IPS-18c (cell line): ENCODE results near the gene OASL.
"Not testable (repeated sequence)": the region's sequence is repeated elsewhere in the genome, so short reads cannot be mapped to it uniquely, and the experiment has no call there.

ENCODE experiments used
- H3K4me3 ChIP-seq: 2 replicates; pipeline ENCODE4 v1.7.0; 2013; ENCODE audit warnings: low read depth, mild to moderate bottlenecking, low read length, moderate library complexity; ENCODE audit not compliant: insufficient read depth
- H3K9me3 ChIP-seq: one replicate; pipeline ENCODE4 v1.6.1; 2013; ENCODE audit warnings: mild to moderate bottlenecking, low read length, moderate library complexity; ENCODE audit not compliant: control insufficient read depth, insufficient read depth

The OASL gene

DNA sequence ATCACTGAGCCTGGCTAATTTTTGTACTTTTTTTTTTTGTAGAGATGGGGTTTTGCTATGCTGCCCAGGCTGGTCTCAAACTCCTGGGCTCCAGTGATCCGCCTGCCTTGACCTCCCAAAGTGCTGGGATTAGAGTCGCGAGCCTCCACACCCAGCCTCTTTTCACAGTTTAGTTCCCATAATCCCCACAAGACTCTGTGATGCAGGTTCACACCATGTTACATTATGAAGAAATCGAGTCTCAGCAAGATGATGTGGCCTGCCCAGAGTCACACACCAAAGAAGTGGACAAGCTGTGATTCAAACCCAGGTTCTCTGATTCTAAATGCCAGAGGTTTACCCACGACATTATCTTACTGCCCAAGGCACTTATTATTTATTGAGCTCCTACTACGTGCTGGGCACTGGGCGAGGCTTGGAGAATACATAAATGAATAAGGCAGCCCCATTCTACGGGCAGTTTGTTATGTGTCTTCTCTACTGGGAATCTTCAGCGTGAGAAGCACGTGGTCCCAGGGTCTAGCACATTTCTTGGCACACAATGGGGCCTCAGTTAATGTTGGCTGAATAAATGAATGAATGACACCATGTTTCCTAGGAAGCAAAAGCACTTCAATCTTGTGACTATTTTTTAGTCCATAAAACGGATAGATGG, 23.5 kb upstream of the OASL start:
- H3K4me3 ChIP-seq = no peak overlapping the region
- H3K9me3 ChIP-seq = peaks cover 2% of the 10 kb centered on the region

DNA sequence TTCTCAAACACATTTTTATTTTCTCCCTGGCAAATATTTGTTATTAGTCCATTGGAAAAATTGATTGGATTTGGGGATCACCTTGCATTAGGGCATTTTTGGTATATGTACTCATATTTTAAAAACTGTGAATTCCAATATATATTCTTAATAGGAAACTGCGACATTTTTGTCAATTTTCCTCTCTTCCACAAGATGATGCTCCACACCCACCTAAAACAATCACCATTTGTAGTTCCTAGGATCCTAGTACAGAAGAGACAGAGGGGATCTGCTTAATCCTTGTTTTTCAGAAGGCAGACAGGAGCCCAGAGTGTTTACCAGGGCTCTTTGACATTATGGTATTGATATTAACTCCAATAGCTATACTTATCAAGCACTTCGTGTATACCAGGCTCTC, 22.8 kb upstream of the OASL start:
- Histone ChIP-seq H3K9me3 (peaks cover 2% of the 10 kb centered on the region), H3K4me3 (no peak overlapping the region)

DNA sequence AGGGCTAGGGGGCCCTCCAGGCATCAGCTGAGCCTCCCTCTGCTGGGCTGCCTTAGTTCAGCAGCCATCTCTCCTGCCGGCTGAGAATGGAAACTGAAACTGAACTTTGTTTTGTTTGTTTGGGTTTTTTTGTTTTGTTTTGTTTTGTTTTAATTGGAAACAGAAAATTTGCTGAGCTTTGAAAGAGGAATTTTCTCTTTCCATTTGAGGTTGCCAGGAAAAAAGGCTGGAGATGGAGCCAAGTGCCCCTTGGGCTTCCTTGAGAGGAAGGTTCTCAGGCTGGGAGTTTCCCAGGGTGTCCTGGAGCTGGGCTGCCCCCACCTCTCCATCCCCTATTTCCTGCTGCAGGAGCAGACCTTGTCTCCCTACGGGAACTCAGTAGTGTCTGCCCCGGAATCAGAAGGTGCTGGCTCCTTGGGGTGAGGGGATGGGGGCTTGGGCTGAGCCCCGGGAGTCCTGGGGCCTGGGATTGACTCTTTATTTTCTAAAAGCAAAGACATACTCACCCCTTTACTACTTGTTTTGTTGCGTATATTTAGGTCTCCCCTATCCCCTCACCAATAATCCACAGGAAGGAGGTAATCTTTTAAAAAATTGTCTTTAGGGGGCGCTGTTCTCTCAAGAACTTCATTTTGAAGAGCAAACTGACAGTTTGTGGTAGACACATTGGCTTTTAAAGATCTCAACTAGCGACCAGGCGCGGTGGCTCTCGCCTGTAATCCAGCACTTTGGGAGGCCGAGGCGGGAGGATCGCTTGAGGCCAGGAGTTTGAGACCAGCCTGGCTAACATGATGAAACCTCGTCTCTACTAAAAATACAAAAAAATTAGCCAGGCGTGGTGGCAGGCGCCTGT, 21.3 kb upstream of the OASL start:
- no peaks in the 10 kb centered on the region for H3K9me3 ChIP-seq
- peak overlapping the region; percentile 20; the same call in 1 of the 2 replicates for H3K4me3 ChIP-seq

DNA sequence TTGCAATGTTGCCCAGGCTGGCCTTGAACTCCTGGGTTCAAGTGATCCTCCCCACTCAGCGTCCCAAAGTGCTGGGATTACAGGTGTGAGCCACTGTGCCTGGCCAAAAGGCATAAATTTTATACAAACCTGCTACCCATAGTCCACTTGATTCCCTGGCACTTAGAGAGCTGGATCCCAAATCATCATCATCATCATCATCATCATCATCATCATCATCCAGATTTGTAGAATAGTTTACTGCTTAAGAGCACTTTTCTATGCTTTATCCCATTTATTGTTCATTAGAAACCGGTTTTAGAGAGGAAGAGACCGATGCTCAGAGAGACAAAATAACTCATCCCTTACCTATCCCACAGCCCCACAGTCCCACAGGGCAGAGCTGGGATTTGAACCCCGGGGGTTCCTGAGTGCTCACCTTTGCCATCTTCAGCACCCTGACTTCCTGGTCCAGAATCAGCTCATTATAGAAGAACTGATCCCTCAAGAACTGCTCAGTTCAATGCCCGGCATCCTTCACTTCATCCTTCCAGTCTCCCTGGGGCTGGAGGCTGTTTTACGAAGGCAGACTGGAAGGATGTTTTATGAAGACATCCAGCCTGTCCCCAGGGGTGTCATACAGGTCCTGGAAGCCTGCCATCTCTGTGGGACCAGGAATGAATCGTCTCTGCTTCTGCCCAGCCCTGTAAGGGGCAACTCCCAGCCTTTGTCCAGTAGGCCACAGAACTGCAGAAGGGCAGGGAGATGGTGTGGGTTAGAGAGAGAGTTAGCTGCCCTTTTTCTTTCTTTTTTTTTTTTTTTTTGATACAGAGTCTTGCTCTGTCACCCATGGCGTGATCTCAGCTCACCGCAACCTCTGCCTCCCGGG, 20.2 kb upstream of the OASL start:
- Histone ChIP-seq H3K4me3 (no peak overlapping the region), H3K9me3 (no peaks in the 10 kb centered on the region)

DNA sequence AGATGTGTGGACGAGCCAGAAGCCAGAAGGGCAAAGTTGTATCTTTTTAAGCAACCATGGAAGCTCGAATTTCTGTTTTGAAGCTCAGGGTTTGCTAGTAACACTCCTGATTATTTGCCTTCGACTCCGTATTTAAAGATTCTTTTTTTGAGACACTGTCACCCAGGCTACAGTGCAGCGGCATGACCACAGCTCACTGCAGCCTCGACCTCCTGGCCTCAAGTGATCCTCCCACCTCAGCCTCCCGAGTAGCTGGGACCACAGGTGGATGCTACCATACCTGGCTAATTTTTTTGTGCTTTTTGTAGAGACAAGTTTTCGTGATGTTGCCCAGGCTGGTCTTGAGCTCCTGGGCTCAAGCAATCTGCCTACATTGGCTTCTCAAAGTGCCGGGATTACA, 18.7 kb upstream of the OASL start:
- no peak overlapping the region for H3K4me3 ChIP-seq
- no peaks in the 10 kb centered on the region for H3K9me3 ChIP-seq

DNA sequence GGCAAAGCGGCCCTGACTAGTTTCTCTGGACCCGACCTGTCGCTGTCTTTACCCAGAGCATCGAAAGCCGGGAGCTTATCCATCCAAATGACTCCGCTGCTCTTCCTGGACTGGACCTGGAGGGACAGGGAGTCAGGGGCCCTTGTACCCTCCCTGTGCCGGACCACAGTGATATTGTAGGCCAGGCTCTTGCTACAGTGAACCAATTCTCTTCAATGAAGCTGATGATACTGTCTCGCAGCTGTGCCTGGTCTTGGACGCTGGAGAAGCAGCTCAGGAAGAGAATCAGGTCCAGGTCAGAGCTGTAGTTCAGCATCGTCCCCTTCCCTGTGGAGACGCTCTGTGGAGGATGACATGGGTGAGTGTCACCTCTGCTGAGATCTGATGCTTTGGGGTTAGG, 14.7 kb upstream of the OASL start:
- no peak overlapping the region for H3K4me3 ChIP-seq
- no peaks in the 10 kb centered on the region for H3K9me3 ChIP-seq

DNA sequence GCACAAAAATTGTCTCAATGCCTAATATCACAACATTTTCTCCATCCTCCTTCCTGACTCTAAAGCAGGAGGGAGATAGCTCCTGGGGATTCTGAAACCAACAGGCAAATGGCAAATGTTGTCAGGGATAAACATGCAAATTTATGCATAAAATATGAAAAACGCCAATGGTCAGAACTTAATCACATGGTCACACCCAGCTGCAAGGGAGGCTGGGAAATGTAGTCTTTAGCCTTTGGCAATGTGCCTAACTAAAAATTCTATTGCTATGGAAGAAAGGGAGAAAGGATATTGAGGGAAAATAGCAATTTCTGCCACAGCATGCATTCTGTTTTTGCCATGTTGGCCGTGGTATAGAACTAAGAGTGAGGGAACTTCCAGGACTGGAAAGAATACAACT, 11.7 kb upstream of the OASL start:
- no peak overlapping the region for H3K4me3 ChIP-seq
- no peaks in the 10 kb centered on the region for H3K9me3 ChIP-seq

DNA sequence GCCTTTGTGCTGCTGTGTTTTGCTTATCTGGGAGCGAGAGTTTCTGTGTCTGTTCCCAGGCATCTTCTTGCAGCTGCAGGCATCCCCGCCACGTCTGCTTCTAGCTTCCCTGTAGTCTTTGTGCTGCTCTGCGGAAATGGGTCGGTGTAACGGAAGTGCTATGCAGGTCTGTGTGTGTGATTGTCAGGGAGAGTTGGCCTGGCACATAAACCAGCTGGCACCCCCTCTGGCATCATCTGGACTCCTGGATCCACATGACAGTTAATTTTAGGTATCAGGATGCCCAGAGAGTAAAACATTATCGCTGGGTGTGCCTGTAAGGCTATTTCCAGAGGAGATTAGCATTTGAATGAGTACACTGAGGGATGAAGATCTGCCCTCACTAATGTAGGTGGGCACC, 9.4 kb upstream of the OASL start:
- Histone ChIP-seq H3K9me3 (no peaks in the 10 kb centered on the region), H3K4me3 (no peak overlapping the region)

DNA sequence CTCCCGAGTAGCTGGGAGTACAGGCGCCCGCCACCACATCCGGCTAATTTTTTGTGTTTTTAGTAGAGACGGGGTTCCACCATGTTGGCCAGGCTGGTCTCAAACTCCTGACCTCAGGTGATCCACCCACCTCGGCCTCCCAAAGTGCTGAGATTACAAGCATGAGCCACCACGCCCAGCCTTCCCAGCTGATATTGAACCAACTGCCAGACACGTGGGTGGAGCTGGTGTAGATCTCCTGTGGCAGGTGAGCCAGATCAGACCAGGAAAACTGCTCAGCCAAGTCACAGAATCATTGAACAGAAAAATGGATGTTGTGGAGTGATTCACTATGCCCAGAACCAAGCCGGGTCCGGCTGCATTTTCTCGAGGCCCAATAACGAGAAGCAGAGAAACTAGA, 8.4 kb upstream of the OASL start:
- not testable (repeated sequence) for H3K4me3 ChIP-seq, H3K9me3 ChIP-seq

DNA sequence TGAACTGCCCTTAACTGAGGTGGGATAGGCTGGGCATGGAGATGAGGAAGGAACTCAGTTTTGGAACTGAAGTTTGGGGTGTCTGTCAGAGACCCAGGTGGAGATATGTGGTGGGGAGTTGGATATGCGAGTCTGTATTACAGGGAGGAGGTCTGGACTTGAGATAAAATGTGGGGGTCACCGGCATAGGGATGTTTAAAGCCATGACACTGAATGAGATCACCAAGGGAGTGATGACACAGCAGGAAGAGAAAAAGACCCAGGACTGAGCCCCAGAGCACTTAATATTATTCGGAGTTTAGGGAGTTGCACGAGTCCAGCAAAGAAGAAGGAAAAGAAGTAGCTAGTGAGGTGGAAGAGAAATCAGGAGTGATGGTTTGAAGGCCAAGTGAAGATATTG, 4.0 kb upstream of the OASL start:
- H3K9me3 ChIP-seq = no peaks in the 10 kb centered on the region
- H3K4me3 ChIP-seq = no peak overlapping the region

DNA sequence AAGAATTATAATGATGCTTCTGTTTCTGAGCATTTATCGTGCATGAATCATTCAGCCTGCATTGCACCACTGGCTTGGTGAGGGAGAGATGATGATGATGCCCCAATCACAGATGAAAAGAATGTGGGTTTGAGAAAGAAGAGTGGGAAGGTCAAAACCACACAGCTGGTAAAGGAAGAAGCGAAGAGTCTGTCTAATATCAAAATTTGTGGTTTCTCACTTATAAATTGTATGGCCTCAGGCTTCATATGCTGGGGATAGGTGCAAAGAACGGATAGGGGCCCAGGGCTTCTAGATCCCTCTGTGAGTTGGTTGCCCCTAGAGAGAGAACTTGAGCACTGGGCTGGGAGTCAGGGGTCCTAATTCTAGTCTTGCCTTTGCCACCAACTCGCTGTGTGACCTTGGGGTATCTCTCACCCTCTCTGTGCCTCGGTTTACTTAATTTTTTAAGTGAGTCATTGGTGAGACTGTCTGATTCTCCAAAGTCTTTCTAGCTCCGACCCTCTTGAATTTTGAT, 2.2 kb downstream of the OASL start:
- Histone ChIP-seq H3K9me3 (no peaks in the 10 kb centered on the region), H3K4me3 (no peak overlapping the region)

DNA sequence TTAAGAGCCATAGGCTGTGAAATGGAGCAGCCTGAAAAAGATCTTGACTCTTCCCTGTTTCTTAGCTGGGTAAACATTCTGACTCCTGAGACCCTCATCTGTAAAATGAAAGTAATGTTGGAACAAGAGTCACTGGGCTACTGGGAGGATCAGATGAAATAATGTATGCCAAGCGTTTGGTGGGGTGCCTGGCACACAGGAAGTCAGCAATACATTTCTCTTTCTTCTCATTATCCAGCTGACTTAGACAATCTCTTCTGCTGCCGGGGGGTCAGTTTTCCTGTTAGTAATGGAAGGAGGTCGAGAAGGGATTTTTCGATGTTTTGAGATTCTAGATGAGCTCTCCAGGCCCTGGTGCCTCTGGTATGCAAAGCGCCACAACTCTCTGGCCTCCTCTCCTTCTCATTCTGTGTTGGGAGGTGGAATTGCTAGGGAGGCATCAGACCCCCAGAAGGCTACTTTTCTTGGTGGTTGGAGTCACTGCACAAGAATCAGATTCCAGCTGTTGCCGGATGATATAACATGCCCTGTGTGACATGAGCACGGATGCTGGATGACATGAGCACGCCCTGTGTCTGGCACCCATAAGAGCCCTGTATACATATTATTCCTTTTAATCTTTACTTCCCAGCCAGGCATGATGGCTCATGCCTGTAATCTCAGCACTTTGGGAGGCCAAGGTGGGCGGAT, 4.3 kb downstream of the OASL start:
- no peaks in the 10 kb centered on the region for H3K9me3 ChIP-seq
- no peak overlapping the region for H3K4me3 ChIP-seq

DNA sequence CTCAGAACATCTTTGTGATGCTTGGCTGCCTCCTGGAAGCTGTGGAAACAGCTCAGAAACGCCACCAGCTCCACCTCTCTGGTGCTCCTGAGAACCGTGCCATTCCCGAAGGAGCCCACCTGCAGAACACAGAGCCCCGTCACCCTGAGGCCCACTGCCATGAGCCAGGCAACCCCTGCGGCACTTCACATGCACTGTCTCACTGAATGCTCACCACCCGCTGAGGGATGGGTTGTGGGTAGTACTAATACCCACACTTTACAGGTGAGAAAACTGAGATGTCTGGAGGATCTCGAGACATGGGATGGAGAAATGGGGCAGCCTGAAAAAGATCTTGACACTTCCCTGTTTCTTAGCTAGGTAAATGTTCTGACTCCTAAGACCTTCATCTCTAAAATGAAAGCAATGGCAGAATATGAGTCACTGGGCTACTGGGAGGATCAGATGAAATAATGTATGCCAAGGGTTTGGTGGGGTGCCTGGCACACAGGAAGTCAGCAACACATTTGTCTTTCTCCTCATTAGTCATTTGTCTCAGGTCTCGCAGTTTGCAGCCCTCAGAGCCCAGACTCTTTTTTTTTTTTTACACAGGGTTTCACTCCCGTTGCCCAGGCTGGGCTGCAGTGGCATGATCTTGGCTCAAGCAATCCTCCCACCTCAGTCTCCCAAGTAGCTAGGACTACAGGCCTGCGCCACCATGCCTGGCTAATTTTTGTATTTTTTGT, 5.3 kb downstream of the OASL start:
- no peaks in the 10 kb centered on the region for H3K9me3 ChIP-seq
- no peak overlapping the region for H3K4me3 ChIP-seq

DNA sequence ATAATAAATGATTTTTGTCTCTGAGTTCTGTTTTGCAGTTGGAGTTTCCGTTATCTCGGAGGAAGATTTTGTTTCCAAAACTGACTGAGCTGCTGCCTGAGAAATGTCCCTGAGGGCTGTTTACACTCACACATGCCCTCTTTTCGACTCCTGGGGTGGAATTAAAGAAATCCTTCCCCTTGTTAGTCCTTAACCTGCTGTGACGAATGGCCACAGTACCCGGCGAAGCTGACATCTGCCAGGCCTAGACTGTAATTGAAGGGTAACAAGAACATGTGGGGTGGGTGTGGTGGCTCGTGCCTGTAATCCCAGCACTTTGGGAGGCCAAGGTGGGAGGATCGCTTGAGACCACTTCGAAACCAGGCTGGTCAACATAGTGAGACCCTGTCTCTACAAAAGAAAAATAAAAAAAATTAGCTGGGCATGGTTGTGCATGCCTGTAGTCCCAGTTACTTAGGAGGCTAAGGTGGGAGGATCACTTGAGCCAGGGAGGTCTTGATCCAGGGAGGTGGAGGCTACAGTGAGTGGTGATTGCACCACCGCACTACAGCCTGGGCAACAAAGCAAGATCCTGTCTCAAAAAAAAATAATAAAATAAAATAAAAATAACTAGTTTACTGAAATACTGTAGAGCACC, 8.4 kb downstream of the OASL start:
- Histone ChIP-seq H3K4me3 (no peak overlapping the region), H3K9me3 (no peaks in the 10 kb centered on the region)

DNA sequence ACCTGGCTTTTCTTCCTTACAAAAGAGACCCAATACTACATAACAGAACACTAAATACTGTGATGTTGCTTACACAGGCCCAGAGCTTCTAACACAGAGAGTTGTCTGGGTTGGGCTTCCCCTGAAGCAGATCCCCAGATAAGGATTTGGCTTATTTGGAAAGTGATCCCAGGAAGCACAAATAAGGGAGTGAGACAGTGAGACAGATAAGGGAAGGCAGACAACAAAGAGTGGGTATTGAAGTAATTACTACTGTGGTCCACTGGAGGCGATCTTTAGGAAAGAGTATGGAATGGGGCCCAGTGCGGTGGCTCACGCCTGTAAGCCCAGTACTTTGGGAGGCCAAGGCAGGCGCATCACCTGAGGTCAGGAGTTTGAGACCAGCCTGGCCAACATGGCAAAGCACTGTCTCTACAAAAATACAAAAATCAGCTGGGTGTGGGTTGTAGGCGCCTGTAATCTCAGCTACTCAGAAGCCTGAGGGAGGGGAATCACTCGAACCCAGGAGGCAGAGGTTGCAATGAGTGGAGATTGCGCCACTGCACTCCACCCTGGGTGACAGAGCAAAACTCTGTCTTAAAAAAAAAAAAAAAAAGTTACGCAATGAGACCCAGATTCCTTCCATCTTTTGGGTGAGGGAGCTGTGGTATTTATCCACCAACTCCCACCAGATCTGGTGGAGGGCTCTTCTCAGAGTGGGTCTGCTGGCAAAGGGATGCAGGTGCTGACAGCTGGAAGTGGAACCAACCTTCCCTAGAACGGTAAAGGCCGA, 12.6 kb downstream of the OASL start:
- H3K4me3 ChIP-seq = no peak overlapping the region

More for the DNA sequence above, 12.6 kb downstream of the OASL start:
- H3K9me3 ChIP-seq = no peaks in the 10 kb centered on the region
